Lung (tissue), 12 donors: ENCODE results near the gene ATP4A. TPM values are rescaled to one million over a fixed set of nuclear protein-coding genes. Genes with fewer than 3 reads are reported as not detected.

Source experiments
- ATAC-seq: fragments of 200-7000 bp; cut with Tn5 transposase; one replicate; pipeline ENCODE4 v1.9.1; 2020; ENCODE audit warnings: moderate number of reproducible peaks; ENCODE audit not compliant: insufficient read depth, low FRiP score
- DNase-seq, 3 donors: peaks; one replicate each; pipeline ENCODE4 v3.0.0-alpha.2; 2013 to 2017
- H3K27ac ChIP-seq, 2 donors: one replicate each; pipeline ENCODE4 v1.5.1; 2013; ENCODE audit warnings: mild to moderate bottlenecking in 2 of 2, moderate library complexity in 2 of 2, control low read depth in 1 of 2, inconsistent platforms in 1 of 2, low read depth in 1 of 2, low read length in 1 of 2
- H3K27me3 ChIP-seq, 3 donors: one replicate each; pipeline ENCODE4 v1.5.1; 2013; ENCODE audit warnings: low read length in 2 of 3; ENCODE audit not compliant: control insufficient read depth in 3 of 3, insufficient read depth in 3 of 3
- H3K36me3 ChIP-seq, 4 donors: one replicate each; pipeline ENCODE4 v1.5.1; 2013; ENCODE audit warnings: low read length in 4 of 4, mild to moderate bottlenecking in 1 of 4, moderate library complexity in 1 of 4; ENCODE audit not compliant: control insufficient read depth in 4 of 4, insufficient read depth in 4 of 4
- H3K4me1 ChIP-seq, 5 donors: one replicate each; pipeline ENCODE4 v1.5.1; 2013; ENCODE audit warnings: low read length in 5 of 5, mild to moderate bottlenecking in 2 of 5, moderate library complexity in 1 of 5; ENCODE audit not compliant: control insufficient read depth in 5 of 5, insufficient read depth in 5 of 5
- H3K4me3 ChIP-seq: one replicate; pipeline ENCODE4 v1.5.1; 2013; ENCODE audit warnings: mild to moderate bottlenecking, control low read depth, moderate library complexity
- H3K9ac ChIP-seq, 2 donors: one replicate each; pipeline ENCODE4 v1.5.1; 2013; ENCODE audit warnings: low read length in 2 of 2, control low read depth in 1 of 2; ENCODE audit not compliant: insufficient read depth in 1 of 2
- H3K9me3 ChIP-seq, 4 donors: one replicate each; pipeline ENCODE4 v1.5.1; 2013; ENCODE audit warnings: low read length in 3 of 4, mild to moderate bottlenecking in 1 of 4, moderate library complexity in 1 of 4; ENCODE audit not compliant: control insufficient read depth in 4 of 4, insufficient read depth in 3 of 4
- WGBS, 2 donors: extraction: QIAGEN DNeasy Blood & Tissue Kit; methylation state at CpG; one replicate each; pipeline ENCODE4 v1.1.7; 2013; 5-methylcytosine and 5-hydroxymethylcytosine counted together
- polyA plus RNA-seq, 2 donors: library from polyadenylated mRNA; stranded (reverse); fragments of 200-250 nt; gene quantifications; one replicate each; pipeline ENCODE4 v1.2.1, GENCODE V29; 2013
- total RNA-seq, 2 donors: library from RNA; depleted of rRNA in 1 of 2; stranded (reverse); fragments of >200 nt in 1 of 2; gene quantifications; one replicate each; pipeline ENCODE4 v1.2.1, GENCODE V29; 2014 to 2021
- TF ChIP-seq, protein P1 (sequence below): IDR thresholded peaks from 2 replicates; pipeline ENCODE4 v1.5.1; 2012; ENCODE audit warnings: mild to moderate bottlenecking; ENCODE audit errors: control extremely low read depth, extremely low read depth
- donor health status: control.
- donor health status: control.
- donor health status: Bipolar disorder and iron deficiency.
- donor health status: healthy.
- donor health status: DM: yes; HTN: yes; CAD: no.

Gene ATP4A
- total and polyA plus RNA-seq, 4 donors, result 0.01 TPM; not detected in 3

- peaks cover 0 to 4% (median 3%) of the 10 kb centered on the region in 3 donors for H3K27me3 ChIP-seq
- H3K4me3 ChIP-seq, result no peak overlapping the region
- no peak overlapping the region for H3K9ac ChIP-seq
- H3K4me1 ChIP-seq, result no peaks in the 10 kb centered on the region
- no peaks in the 10 kb centered on the region for H3K36me3 ChIP-seq
- DNase-seq (no peak), ATAC-seq (no peak)
- H3K9me3 ChIP-seq, result no peaks in the 10 kb centered on the region
- 84 to 95% methylated on average over 1 of the region's 1 CpG for WGBS, 2 donors
- H3K27ac ChIP-seq, result no peak overlapping the region
- TF ChIP-seq, protein P1, sequence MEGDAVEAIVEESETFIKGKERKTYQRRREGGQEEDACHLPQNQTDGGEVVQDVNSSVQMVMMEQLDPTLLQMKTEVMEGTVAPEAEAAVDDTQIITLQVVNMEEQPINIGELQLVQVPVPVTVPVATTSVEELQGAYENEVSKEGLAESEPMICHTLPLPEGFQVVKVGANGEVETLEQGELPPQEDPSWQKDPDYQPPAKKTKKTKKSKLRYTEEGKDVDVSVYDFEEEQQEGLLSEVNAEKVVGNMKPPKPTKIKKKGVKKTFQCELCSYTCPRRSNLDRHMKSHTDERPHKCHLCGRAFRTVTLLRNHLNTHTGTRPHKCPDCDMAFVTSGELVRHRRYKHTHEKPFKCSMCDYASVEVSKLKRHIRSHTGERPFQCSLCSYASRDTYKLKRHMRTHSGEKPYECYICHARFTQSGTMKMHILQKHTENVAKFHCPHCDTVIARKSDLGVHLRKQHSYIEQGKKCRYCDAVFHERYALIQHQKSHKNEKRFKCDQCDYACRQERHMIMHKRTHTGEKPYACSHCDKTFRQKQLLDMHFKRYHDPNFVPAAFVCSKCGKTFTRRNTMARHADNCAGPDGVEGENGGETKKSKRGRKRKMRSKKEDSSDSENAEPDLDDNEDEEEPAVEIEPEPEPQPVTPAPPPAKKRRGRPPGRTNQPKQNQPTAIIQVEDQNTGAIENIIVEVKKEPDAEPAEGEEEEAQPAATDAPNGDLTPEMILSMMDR, result no peak
Observed at GRCh38 chr19:35582760-35583159, 19.3 kb upstream of the ATP4A start.

DNA sequence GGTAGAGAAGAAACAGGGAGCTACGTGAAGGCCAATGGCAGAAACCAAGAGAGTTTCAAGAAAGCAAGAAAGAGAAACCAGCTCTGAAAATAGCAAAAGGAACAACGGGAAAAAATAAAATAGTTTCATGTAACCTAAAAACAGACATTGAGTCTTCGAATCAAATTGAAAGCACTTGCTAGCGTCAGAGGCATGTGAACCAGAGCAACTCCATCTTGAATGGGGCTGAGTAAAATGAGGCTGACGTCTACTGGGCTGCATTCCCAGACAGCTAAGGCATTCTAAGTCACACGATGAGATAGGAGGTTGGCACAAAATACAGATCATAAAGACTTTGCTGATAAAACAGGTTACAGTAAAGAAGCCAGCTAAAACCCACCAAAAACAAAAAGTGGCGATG, 15.2 kb upstream of the ATP4A start:
- H3K9me3 ChIP-seq, result peaks cover 0 to 17% (median 3%) of the 10 kb centered on the region in 4 donors
- H3K9ac ChIP-seq, result no peak overlapping the region
- no peak overlapping the region for H3K27ac ChIP-seq
- no peak for DNase-seq
- no peak for ATAC-seq
- no peaks in the 10 kb centered on the region for H3K36me3 ChIP-seq
- peaks cover 0 to 3% (median 0%) of the 10 kb centered on the region in 3 donors for H3K27me3 ChIP-seq
- no peak overlapping the region for H3K4me3 ChIP-seq
- H3K4me1 ChIP-seq, result no peaks in the 10 kb centered on the region
- WGBS, 2 donors, result 72 to 80% methylated on average over 7 of the region's 7 CpGs
- TF ChIP-seq, protein P1, result no peak

- no peak overlapping the region for H3K9ac ChIP-seq
- peaks cover 0 to under 1% (median 0%) of the 10 kb centered on the region in 3 donors for H3K27me3 ChIP-seq
- peaks cover 0 to 17% (median 3%) of the 10 kb centered on the region in 4 donors for H3K9me3 ChIP-seq
- DNase-seq, result no peak
- no peaks in the 10 kb centered on the region for H3K4me1 ChIP-seq
- ATAC-seq, result no peak
- no peaks in the 10 kb centered on the region for H3K36me3 ChIP-seq
- 71 to 75% methylated on average over 1 of the region's 1 CpG for WGBS, 2 donors
- TF ChIP-seq, protein P1, result no peak
- H3K4me3 ChIP-seq, result no peak overlapping the region
- H3K27ac ChIP-seq, result no peak overlapping the region
Observed at GRCh38 chr19:35577918-35578317, 14.5 kb upstream of the ATP4A start.

DNA sequence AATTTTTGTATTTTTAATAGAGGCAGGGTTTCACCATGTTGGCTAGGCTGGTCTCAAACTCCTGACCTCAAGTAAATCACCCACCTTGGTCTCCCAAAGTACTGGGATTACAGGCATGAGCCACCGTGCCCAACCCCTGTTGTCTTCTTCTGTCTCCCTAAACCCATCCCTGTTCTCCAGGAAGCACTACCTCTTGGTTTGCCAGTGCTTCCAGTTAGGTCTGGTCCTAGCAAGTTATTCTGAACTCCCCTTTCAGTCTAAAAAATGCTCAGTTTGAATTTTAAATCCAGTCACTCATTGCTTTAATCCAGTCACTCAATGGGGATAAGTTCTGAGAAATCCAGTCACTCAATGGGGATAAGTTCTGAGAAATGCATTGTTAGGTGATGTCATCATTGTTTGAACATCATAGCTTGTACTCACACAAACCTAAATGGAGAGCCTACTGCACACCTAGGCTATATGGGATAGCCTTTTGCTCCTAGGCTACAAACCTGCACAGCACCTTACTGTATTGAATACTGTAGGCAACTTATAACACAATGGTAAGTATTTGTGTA, 8.0 kb upstream of the ATP4A start:
- Histone ChIP-seq H3K27me3 (no peaks in the 10 kb centered on the region), H3K4me3 (no peak overlapping the region), H3K36me3 (no peaks in the 10 kb centered on the region), H3K9ac (no peak overlapping the region), H3K4me1 (no peaks in the 10 kb centered on the region), H3K27ac (no peak overlapping the region), H3K9me3 (peaks cover 0 to 7% (median 0%) of the 10 kb centered on the region in 4 donors)
- no peak for DNase-seq
- TF ChIP-seq, protein P1, result no peak
- ATAC-seq, result no peak
- 91 to 100% methylated on average over 1 of the region's 1 CpG for WGBS, 2 donors
